SK-N-SH (cell line): ENCODE results near the gene CDH23. TPM values are rescaled to one million over a fixed set of nuclear protein-coding genes. Genes with fewer than 3 reads are reported as not detected.

Source experiments
- CTCF ChIA-PET: fragments of 300-600, 350-600 bp; formaldehyde crosslinking; extraction: SDS; loops from one replicate; lab custom pipeline; 2021; lab: Yijun Ruan, JAX
- POLR2A ChIA-PET: fragments of 350-600 bp; sonication (Branson Sonifier 250); formaldehyde crosslinking; extraction: SDS; loops from one replicate; lab custom pipeline; 2020; ENCODE audit warnings: antibody characterized with exemption, inconsistent platforms; lab: Yijun Ruan, JAX
- DNase-seq: peaks from one replicate; pipeline ENCODE4 v3.0.0; 2012
- H2AFZ ChIP-seq: fragments of 200-600 bp; sonication (generic); 2 replicates; pipeline ENCODE4 v1.8.1; 2016; ENCODE audit warnings: antibody characterized with exemption, mild to moderate bottlenecking, low read depth
- H3F3A ChIP-seq: fragments of 200-600 bp; sonication (generic); replicated peaks from 2 replicates; pipeline ENCODE3; 2016; ENCODE audit warnings: antibody characterized with exemption, mild to moderate bottlenecking; ENCODE audit not compliant: insufficient read depth
- H3K27ac ChIP-seq, 2 experiments: fragments of 200-500 bp in 1 of 2; fragments of 200-600 bp in 1 of 2; sonication (Bioruptor generic) in 1 of 2; sonication (generic), shearing (Covaris generic) in 1 of 2; 2 replicates each; pipeline versions ENCODE4 v1.5.1 to v1.6.1; 2014 to 2016; ENCODE audit warnings: low read depth in 2 of 2, inconsistent platforms in 1 of 2, low read length in 1 of 2, mild to moderate bottlenecking in 1 of 2, mixed read lengths in 1 of 2
- H3K27me3 ChIP-seq: fragments of 200-600 bp; sonication (generic), shearing (Covaris generic); 2 replicates; pipeline ENCODE4 v1.6.1; 2016; ENCODE audit warnings: mixed run types; ENCODE audit not compliant: insufficient read depth
- H3K36me3 ChIP-seq, 2 experiments: fragments of 200-500 bp in 1 of 2; fragments of 200-600 bp in 1 of 2; sonication (Bioruptor generic) in 1 of 2; sonication (generic) in 1 of 2; replicated peaks in 1 of 2; 2 replicates each; pipeline versions ENCODE3 to v1.5.1; 2014 to 2016; ENCODE audit warnings: low read length in 1 of 2, mild to moderate bottlenecking in 1 of 2; ENCODE audit not compliant: insufficient read depth in 2 of 2, control insufficient read depth in 1 of 2
- H3K4me1 ChIP-seq, 2 experiments: fragments of 200-500 bp in 1 of 2; fragments of 200-600 bp in 1 of 2; sonication (Bioruptor generic) in 1 of 2; sonication (generic), shearing (Covaris generic) in 1 of 2; 2 replicates each; pipeline versions ENCODE4 v1.5.1 to v1.6.1; 2014 to 2016; ENCODE audit warnings: low read depth in 1 of 2, low read length in 1 of 2, mixed run types in 1 of 2; ENCODE audit not compliant: insufficient read depth in 2 of 2, control insufficient read depth in 1 of 2
- H3K4me2 ChIP-seq: fragments of 200-600 bp; sonication (generic), shearing (Covaris generic); 2 replicates; pipeline ENCODE4 v1.6.1; 2017; ENCODE audit warnings: mixed run types
- H3K4me3 ChIP-seq, 2 experiments: fragments of 200-500 bp in 1 of 2; fragments of 200-600 bp in 1 of 2; sonication (Bioruptor generic) in 1 of 2; sonication (generic), shearing (Covaris generic) in 1 of 2; 2 replicates each; pipeline versions ENCODE4 v1.5.1 to v1.8.1; 2014 to 2016; ENCODE audit warnings: low read depth in 2 of 2, inconsistent platforms in 1 of 2, low read length in 1 of 2, mild to moderate bottlenecking in 1 of 2, mixed read lengths in 1 of 2, moderate library complexity in 1 of 2
- H3K79me2 ChIP-seq: fragments of 200-600 bp; sonication (generic); 2 replicates; pipeline ENCODE4 v1.8.1; 2017; ENCODE audit warnings: mild to moderate bottlenecking; ENCODE audit not compliant: insufficient read depth
- H3K9ac ChIP-seq: fragments of 200-600 bp; sonication (generic); 2 replicates; pipeline ENCODE4 v1.6.1; 2017; ENCODE audit warnings: mixed run types
- H3K9me2 ChIP-seq: fragments of 200-600 bp; sonication (generic); 2 replicates; pipeline ENCODE4 v1.6.1; 2017; ENCODE audit warnings: mixed run types
- H3K9me3 ChIP-seq: fragments of 200-600 bp; sonication (generic); 2 replicates; pipeline ENCODE4 v1.6.1; 2017; ENCODE audit warnings: mixed run types, mild to moderate bottlenecking, moderate library complexity
- H4K20me1 ChIP-seq: fragments of 200-600 bp; sonication (generic); 2 replicates; pipeline ENCODE4 v1.6.1; 2017; ENCODE audit warnings: mild to moderate bottlenecking, mixed run types; ENCODE audit not compliant: insufficient read depth
- CHD2 ChIP-seq: fragments of 150-350 bp; IDR thresholded peaks from 2 replicates; pipeline ENCODE4 v1.6.1; 2018; ENCODE audit warnings: low read length; ENCODE audit not compliant: partially characterized antibody
- FOXJ3 ChIP-seq: sonication (generic); formaldehyde crosslinking; IDR thresholded peaks from 2 replicates; pipeline ENCODE4 v1.5.1; 2020; ENCODE audit warnings: mild to moderate bottlenecking, missing genetic modification reagents
- MXI1 ChIP-seq: IDR thresholded peaks from 2 replicates; pipeline ENCODE4 v1.6.1; 2012; ENCODE audit warnings: mild to moderate bottlenecking, low read depth, low read length, improper control_type of control experiment
- NFIC ChIP-seq: IDR thresholded peaks from 2 replicates; pipeline ENCODE4 v1.4.0; 2012; ENCODE audit warnings: borderline replicate concordance
- RXRA ChIP-seq: IDR thresholded peaks from 2 replicates; pipeline ENCODE4 v1.4.0; 2012; ENCODE audit warnings: low read depth, mild to moderate bottlenecking, borderline replicate concordance
- SIN3A ChIP-seq: IDR thresholded peaks from 2 replicates; pipeline ENCODE4 v1.6.1; 2012; ENCODE audit warnings: low read depth, mild to moderate bottlenecking, low read length, moderate library complexity, borderline replicate concordance
- TCF12 ChIP-seq: IDR thresholded peaks from 2 replicates; pipeline ENCODE4 v1.4.0; 2012
- WGBS: methylation state at CpG from one replicate; pipeline ENCODE4 v1.1.6; 2017; ENCODE audit warnings: low lambda C conversion rate; 5-methylcytosine and 5-hydroxymethylcytosine counted together
- polyA plus RNA-seq, 3 experiments: library from polyadenylated mRNA; depleted of rRNA; stranded (reverse); fragments of >200 nt; gene quantifications; 2 replicates each; pipeline ENCODE4 v1.2.3, GENCODE V29; 2012
- TF ChIP-seq, protein P1 (sequence below): fragments of 200-600 bp; sonication (generic); IDR thresholded peaks from 2 replicates; pipeline ENCODE4 v1.6.1; 2017; ENCODE audit warnings: antibody characterized with exemption, mild to moderate bottlenecking, moderate library complexity
- TF ChIP-seq, protein P2 (sequence below): IDR thresholded peaks from 2 replicates; pipeline ENCODE4 v1.4.0; 2012; ENCODE audit warnings: low read depth, borderline replicate concordance
- TF ChIP-seq, protein P3 (sequence below): IDR thresholded peaks from 2 replicates; pipeline ENCODE4 v1.4.0; 2012; ENCODE audit warnings: low read depth, borderline replicate concordance
- TF ChIP-seq, protein P4 (sequence below): IDR thresholded peaks from 2 replicates; pipeline ENCODE4 v1.6.1; 2012; ENCODE audit warnings: mild to moderate bottlenecking, low read depth, low read length, moderate library complexity
- TF ChIP-seq, protein P5 (sequence below): IDR thresholded peaks from 2 replicates; pipeline ENCODE4 v1.4.0; 2012; ENCODE audit warnings: low read depth
- TF ChIP-seq, protein P6 (sequence below): fragments of 150-350 bp; IDR thresholded peaks from 2 replicates; pipeline ENCODE4 v1.6.1; 2016; ENCODE audit warnings: mild to moderate bottlenecking, low read depth, low read length

Gene CDH23
- polyA plus RNA-seq, 1 of the 3 experiments (the other 2 are of a cell fraction) = 0.03 TPM

DNA sequence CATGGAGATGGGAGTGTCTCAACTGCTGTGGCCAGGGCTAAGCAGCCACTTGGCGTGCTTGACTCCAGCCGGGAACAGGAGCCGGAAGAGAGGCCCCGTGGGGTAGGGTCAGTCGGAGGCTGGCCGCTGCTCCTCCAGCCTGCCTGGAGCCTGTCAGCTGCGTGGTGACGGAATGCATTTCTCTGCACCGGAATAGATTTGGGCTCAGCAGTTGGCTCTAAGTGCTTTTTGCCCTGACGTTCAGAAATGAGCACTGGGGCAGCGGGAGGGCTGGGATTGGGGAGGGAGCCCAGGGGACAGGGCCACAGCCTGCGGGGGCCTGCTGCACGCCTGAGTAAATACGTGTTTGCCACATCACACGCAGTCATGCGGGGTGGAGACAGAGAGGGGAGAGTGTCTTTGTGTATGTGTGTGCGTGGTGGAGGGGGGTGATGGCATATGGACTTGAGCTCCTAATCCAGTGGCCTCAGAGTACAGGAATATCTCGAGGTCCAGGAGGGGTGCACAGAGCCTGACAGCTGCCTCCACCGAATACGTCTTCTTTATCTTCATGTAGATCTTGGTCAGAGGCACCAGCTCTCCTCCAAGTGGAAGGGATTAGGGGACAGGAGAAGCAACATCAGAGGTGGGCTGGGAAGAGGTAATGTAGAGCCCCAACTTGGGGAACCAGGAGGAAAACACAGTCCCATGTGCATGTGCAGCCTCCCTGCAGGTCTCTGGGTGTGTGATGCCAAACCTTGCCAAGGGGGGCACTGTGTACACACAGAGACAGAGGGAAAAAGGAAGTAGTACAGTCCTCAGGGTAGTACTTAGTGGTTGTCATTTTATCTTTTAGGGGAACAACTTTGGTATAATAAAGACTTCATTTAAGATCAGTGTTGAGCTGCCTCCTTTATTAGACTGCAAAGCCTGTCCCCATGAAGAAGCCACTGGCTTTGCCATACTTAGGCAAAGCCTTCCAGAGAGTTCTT, 151.4 kb downstream of the CDH23 start:
- 74% methylated on average over 19 of the region's 20 CpGs for WGBS
- H3K27me3 ChIP-seq = peaks cover 28% of the 10 kb centered on the region
- no peak for TF ChIP-seq MXI1
- TF ChIP-seq, protein P1, sequence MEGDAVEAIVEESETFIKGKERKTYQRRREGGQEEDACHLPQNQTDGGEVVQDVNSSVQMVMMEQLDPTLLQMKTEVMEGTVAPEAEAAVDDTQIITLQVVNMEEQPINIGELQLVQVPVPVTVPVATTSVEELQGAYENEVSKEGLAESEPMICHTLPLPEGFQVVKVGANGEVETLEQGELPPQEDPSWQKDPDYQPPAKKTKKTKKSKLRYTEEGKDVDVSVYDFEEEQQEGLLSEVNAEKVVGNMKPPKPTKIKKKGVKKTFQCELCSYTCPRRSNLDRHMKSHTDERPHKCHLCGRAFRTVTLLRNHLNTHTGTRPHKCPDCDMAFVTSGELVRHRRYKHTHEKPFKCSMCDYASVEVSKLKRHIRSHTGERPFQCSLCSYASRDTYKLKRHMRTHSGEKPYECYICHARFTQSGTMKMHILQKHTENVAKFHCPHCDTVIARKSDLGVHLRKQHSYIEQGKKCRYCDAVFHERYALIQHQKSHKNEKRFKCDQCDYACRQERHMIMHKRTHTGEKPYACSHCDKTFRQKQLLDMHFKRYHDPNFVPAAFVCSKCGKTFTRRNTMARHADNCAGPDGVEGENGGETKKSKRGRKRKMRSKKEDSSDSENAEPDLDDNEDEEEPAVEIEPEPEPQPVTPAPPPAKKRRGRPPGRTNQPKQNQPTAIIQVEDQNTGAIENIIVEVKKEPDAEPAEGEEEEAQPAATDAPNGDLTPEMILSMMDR = peak; percentile 41
- H3K4me2 ChIP-seq = no peak overlapping the region
- no peak overlapping the region for H3K4me3 ChIP-seq
- H3K9me3 ChIP-seq = no peaks in the 10 kb centered on the region
- no peaks in the 10 kb centered on the region for H3K9me2 ChIP-seq
- no peak for DNase-seq
- H3F3A ChIP-seq = no peaks in the 10 kb centered on the region
- H2AFZ ChIP-seq = no peak overlapping the region
- no peaks in the 10 kb centered on the region for H4K20me1 ChIP-seq
- H3K4me1 ChIP-seq = peaks cover 0 to 28% of the 10 kb centered on the region in 2 experiments; a peak in 1 of 4 replicates
- no peaks in the 10 kb centered on the region for H3K36me3 ChIP-seq
- no peak overlapping the region for H3K27ac ChIP-seq
- ChIA-PET POLR2A (no interaction called here), CTCF (interaction anchor here (1.0 to 5.3 kb wide), 4 partner anchors 11 to 34 kb away, joined by 3 to 28 read pairs (median 4); no protein-coding TSS in a partner anchor)
- no peak overlapping the region for H3K9ac ChIP-seq
- no peaks in the 10 kb centered on the region for H3K79me2 ChIP-seq

DNA sequence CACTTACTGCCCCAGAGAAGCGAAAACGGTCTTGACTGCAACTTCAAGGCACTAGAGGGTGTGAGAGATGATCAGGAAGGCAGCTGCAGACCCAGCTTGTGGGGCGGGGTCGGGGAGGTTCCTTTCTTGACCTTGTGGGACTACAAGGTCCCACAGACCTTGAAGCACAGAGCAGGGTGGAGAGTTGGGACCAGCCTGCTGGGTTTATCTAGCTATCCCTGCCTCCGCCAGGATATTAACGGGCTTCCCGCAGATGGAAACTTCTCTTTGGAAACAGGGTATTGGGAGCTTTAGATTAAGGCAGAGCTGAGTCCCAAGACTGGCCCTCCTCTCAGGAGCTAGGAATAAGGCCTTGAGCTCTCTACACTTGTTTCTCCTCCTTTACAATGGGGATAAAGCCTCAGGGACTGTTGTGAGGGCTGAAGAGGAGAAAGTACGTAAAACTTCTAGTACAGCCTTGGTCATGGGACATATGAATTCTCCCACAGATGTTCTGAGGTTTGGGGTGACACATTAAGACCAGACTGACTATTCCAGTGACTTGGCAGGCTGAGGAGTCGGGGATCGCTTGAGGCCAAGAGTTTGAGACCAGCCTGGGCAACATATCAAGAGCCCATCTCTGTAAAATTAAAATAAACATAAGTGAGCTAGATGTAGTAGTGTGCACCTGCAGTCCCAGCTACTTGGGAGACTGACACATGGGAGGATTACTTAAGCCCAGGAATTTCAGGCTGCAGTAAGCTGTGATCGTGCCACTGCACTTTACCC, 153.2 kb downstream of the CDH23 start:
- Histone ChIP-seq H2AFZ (no peak overlapping the region), H3K4me1 (peaks cover 0 to 12% of the 10 kb centered on the region in 2 experiments; a peak in 1 of 4 replicates), H3K27ac (no peak overlapping the region), H3K9ac (no peak overlapping the region), H3K4me2 (no peak overlapping the region), H4K20me1 (no peaks in the 10 kb centered on the region), H3F3A (no peaks in the 10 kb centered on the region), H3K9me3 (no peaks in the 10 kb centered on the region), H3K79me2 (no peaks in the 10 kb centered on the region), H3K27me3 (peaks cover 10% of the 10 kb centered on the region; the same call in 1 of the 2 replicates), H3K36me3 (no peaks in the 10 kb centered on the region), H3K4me3 (no peak overlapping the region), H3K9me2 (no peaks in the 10 kb centered on the region)
- ChIA-PET CTCF (interaction anchor here (1.0 to 5.3 kb wide), 5 partner anchors 11 to 166 kb away, joined by 3 to 28 read pairs (median 3); no protein-coding TSS in a partner anchor), POLR2A (no interaction called here)
- DNase-seq = no peak
- no peak for TF ChIP-seq RXRA
- TF ChIP-seq TCF12 = no peak
- TF ChIP-seq CHD2 = no peak
- TF ChIP-seq, protein P2, sequence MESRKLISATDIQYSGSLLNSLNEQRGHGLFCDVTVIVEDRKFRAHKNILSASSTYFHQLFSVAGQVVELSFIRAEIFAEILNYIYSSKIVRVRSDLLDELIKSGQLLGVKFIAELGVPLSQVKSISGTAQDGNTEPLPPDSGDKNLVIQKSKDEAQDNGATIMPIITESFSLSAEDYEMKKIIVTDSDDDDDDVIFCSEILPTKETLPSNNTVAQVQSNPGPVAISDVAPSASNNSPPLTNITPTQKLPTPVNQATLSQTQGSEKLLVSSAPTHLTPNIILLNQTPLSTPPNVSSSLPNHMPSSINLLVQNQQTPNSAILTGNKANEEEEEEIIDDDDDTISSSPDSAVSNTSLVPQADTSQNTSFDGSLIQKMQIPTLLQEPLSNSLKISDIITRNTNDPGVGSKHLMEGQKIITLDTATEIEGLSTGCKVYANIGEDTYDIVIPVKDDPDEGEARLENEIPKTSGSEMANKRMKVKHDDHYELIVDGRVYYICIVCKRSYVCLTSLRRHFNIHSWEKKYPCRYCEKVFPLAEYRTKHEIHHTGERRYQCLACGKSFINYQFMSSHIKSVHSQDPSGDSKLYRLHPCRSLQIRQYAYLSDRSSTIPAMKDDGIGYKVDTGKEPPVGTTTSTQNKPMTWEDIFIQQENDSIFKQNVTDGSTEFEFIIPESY = no peak
- no peak for TF ChIP-seq FOXJ3 (CRISPR knock-in tag)
- TF ChIP-seq, protein P3, sequence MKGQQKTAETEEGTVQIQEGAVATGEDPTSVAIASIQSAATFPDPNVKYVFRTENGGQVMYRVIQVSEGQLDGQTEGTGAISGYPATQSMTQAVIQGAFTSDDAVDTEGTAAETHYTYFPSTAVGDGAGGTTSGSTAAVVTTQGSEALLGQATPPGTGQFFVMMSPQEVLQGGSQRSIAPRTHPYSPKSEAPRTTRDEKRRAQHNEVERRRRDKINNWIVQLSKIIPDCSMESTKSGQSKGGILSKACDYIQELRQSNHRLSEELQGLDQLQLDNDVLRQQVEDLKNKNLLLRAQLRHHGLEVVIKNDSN = no peak
- TF ChIP-seq, protein P4, sequence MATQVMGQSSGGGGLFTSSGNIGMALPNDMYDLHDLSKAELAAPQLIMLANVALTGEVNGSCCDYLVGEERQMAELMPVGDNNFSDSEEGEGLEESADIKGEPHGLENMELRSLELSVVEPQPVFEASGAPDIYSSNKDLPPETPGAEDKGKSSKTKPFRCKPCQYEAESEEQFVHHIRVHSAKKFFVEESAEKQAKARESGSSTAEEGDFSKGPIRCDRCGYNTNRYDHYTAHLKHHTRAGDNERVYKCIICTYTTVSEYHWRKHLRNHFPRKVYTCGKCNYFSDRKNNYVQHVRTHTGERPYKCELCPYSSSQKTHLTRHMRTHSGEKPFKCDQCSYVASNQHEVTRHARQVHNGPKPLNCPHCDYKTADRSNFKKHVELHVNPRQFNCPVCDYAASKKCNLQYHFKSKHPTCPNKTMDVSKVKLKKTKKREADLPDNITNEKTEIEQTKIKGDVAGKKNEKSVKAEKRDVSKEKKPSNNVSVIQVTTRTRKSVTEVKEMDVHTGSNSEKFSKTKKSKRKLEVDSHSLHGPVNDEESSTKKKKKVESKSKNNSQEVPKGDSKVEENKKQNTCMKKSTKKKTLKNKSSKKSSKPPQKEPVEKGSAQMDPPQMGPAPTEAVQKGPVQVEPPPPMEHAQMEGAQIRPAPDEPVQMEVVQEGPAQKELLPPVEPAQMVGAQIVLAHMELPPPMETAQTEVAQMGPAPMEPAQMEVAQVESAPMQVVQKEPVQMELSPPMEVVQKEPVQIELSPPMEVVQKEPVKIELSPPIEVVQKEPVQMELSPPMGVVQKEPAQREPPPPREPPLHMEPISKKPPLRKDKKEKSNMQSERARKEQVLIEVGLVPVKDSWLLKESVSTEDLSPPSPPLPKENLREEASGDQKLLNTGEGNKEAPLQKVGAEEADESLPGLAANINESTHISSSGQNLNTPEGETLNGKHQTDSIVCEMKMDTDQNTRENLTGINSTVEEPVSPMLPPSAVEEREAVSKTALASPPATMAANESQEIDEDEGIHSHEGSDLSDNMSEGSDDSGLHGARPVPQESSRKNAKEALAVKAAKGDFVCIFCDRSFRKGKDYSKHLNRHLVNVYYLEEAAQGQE = no peak
- no peak for TF ChIP-seq NFIC
- no peak for TF ChIP-seq SIN3A
- TF ChIP-seq, protein P5, sequence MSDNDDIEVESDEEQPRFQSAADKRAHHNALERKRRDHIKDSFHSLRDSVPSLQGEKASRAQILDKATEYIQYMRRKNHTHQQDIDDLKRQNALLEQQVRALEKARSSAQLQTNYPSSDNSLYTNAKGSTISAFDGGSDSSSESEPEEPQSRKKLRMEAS = no peak
- TF ChIP-seq, protein P6, sequence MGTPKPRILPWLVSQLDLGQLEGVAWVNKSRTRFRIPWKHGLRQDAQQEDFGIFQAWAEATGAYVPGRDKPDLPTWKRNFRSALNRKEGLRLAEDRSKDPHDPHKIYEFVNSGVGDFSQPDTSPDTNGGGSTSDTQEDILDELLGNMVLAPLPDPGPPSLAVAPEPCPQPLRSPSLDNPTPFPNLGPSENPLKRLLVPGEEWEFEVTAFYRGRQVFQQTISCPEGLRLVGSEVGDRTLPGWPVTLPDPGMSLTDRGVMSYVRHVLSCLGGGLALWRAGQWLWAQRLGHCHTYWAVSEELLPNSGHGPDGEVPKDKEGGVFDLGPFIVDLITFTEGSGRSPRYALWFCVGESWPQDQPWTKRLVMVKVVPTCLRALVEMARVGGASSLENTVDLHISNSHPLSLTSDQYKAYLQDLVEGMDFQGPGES = no peak
- WGBS = 60% methylated on average over 9 of the region's 11 CpGs
